HepG2 (cell line): Measurements from ENCODE around the gene STUB1. TPM values are rescaled to one million over a fixed set of nuclear protein-coding genes. Genes with fewer than 3 reads are reported as not detected.
A peak's percentile ranks its signal among the peaks of the same experiment; 100 is the strongest.

Source experiments
- ATAC-seq: fragments of 200-7000 bp; cut with Tn5 transposase; 3 replicates; pipeline ENCODE4 v1.9.1; 2020; ENCODE audit warnings: mild to moderate bottlenecking, moderate library complexity
- BruUV-seq: library from RNA; stranded (reverse); fragments of 400-500 nt; replicated peaks from 2 replicates; lab custom pipeline; 2021; lab: Mats Ljungman, UMichigan
- CTCF ChIA-PET: fragments of 300-600 bp; formaldehyde crosslinking; extraction: SDS; loops from one replicate; lab custom pipeline; 2021; ENCODE audit warnings: low total read pairs, inconsistent platforms, low intra/inter-chr PET ratio; lab: Yijun Ruan, JAX
- POLR2A ChIA-PET: fragments of 350-600 bp; sonication (Branson Sonifier 250); formaldehyde crosslinking; loops from one replicate; lab custom pipeline; 2020; ENCODE audit warnings: antibody characterized with exemption, inconsistent platforms; lab: Yijun Ruan, JAX
- DNase-seq: peaks from one replicate; pipeline ENCODE4 v3.0.0-alpha.2; 2015; ENCODE audit warnings: low spot score
- FAIRE-seq: peaks from 3 replicates; lab custom pipeline; 2011; peaks lifted over from hg19 to GRCh38; lab: Jason Lieb, UNC
- H2AFZ ChIP-seq: one replicate; pipeline ENCODE4 v1.6.1; 2011; ENCODE audit warnings: low read length, inconsistent platforms
- H3K27ac ChIP-seq: fragments of 300-600 bp; 3 replicates; pipeline ENCODE4 v1.8.0; 2011; ENCODE audit warnings: mixed run types, mild to moderate bottlenecking, mixed read lengths, low read length, inconsistent platforms; ENCODE audit not compliant: insufficient read depth; ENCODE audit errors: extremely low read length
- H3K27me3 ChIP-seq, 2 experiments: fragments of 200-600 bp in 1 of 2; 2 replicates in 1 of 2; 3 replicates in 1 of 2; pipeline versions ENCODE4 v1.6.0 to v1.8.0; 2011; ENCODE audit warnings: low read length in 2 of 2, mild to moderate bottlenecking in 2 of 2, moderate library complexity in 2 of 2, inconsistent platforms in 1 of 2; ENCODE audit not compliant: insufficient read depth in 2 of 2, control insufficient read depth in 1 of 2
- H3K36me3 ChIP-seq, 2 experiments: fragments of 200-600 bp in 1 of 2; replicated peaks in 1 of 2; 2 replicates in 1 of 2; 3 replicates in 1 of 2; pipeline versions ENCODE4 v1.5.1 to v1.8.0; 2011; ENCODE audit warnings: low read length in 2 of 2, inconsistent platforms in 1 of 2; ENCODE audit not compliant: insufficient read depth in 2 of 2, control insufficient read depth in 1 of 2
- H3K4me1 ChIP-seq: 2 replicates; pipeline ENCODE4 v1.5.1; 2012; ENCODE audit warnings: low read length, inconsistent platforms; ENCODE audit not compliant: insufficient read depth
- H3K4me2 ChIP-seq: 2 replicates; pipeline ENCODE4 v1.6.0; 2011; ENCODE audit warnings: low read depth, low read length, inconsistent platforms
- H3K4me3 ChIP-seq, 3 experiments: fragments of 200-600 bp in 1 of 3; sonication (generic), shearing (Covaris generic) in 1 of 3; replicated peaks in 1 of 3; 2 replicates each; pipeline ENCODE4 v1.5.1; 2011 to 2016; ENCODE audit warnings: low read length in 3 of 3, inconsistent platforms in 2 of 3, low read depth in 2 of 3, mild to moderate bottlenecking in 2 of 3, control low read depth in 1 of 3, mixed read lengths in 1 of 3; ENCODE audit not compliant: insufficient read depth in 1 of 3
- H3K79me2 ChIP-seq: one replicate; pipeline ENCODE4 v1.6.1; 2011; ENCODE audit warnings: low read length, inconsistent platforms; ENCODE audit not compliant: insufficient read depth
- H3K9ac ChIP-seq: 2 replicates; pipeline ENCODE4 v1.6.0; 2011; ENCODE audit warnings: mild to moderate bottlenecking, low read depth, low read length, inconsistent platforms; ENCODE audit not compliant: insufficient read depth
- H3K9me3 ChIP-seq: 2 replicates; pipeline ENCODE4 v1.5.1; 2012; ENCODE audit warnings: mild to moderate bottlenecking, low read length
- H4K20me1 ChIP-seq: 2 replicates; pipeline ENCODE4 v1.6.0; 2011; ENCODE audit warnings: inconsistent platforms, mild to moderate bottlenecking, low read length, moderate library complexity; ENCODE audit not compliant: insufficient read depth
- AGO2 ChIP-seq: fragments of 200-400 bp; formaldehyde crosslinking; optimal IDR thresholded peaks from 2 replicates; pipeline ENCODE3; 2017; ENCODE audit warnings: mild to moderate bottlenecking, low read depth, low read length, moderate library complexity
- HMG20B ChIP-seq: conservative IDR thresholded peaks from 2 replicates; pipeline ENCODE4 v1.6.1; 2016; ENCODE audit warnings: missing genetic modification reagents, missing compliant biosample characterization
- HOXA3 ChIP-seq: sonication (generic); formaldehyde crosslinking; IDR thresholded peaks from 2 replicates; pipeline ENCODE4 v1.5.0; 2020; ENCODE audit warnings: missing genetic modification reagents
- POLR2A ChIP-seq, 2 experiments: IDR thresholded peaks; 2 replicates each; pipeline ENCODE4 v1.6.1; 2011; ENCODE audit warnings: low read depth in 2 of 2, low read length in 2 of 2, mild to moderate bottlenecking in 1 of 2, moderate library complexity in 1 of 2; ENCODE audit not compliant: insufficient read depth in 1 of 2
- POLR2G ChIP-seq: fragments of 200-400 bp; formaldehyde crosslinking; IDR thresholded peaks from 2 replicates; pipeline ENCODE4 v1.6.1; 2018; ENCODE audit warnings: mild to moderate bottlenecking, low read depth, low read length, moderate library complexity
- PRMT3 ChIP-seq: sonication (generic); formaldehyde crosslinking; IDR thresholded peaks from 2 replicates; pipeline ENCODE4 v1.8.1; 2022; ENCODE audit warnings: low read depth, mild to moderate bottlenecking, moderate library complexity, missing genetic modification reagents, borderline replicate concordance
- WGBS: methylation state at CpG from one replicate; pipeline ENCODE4 v1.1.6; 2017; ENCODE audit warnings: low lambda C conversion rate; 5-methylcytosine and 5-hydroxymethylcytosine counted together
- in situ Hi-C: cut with HindIII; loops from 2 replicates; pipeline ENCODE4 v1.10.0; 2017; ENCODE audit warnings: low pct_unique_long_range_greater_than_20kb; ENCODE audit not compliant: extremely low pct_ligation_motif_present
- intact Hi-C: fragments of 100-400 bp; cut with micrococcal nuclease; formaldehyde crosslinking; loops from one replicate; pipeline ENCODE4 v1.10.0; 2022; ENCODE audit not compliant: unreplicated experiment
- polyA plus RNA-seq, 8 experiments: library from polyadenylated mRNA; depleted of rRNA in 3 of 8; stranded (reverse) in 7 of 8; unstranded in 1 of 8; fragments of >200 nt; fragmentation: Illumina TruSeq in 4 of 8; extraction: Trizol in 4 of 8; gene quantifications; 2 replicates each; pipeline versions ENCODE4 v1.2.1 to v1.2.3, GENCODE V29; 2011 to 2016; ENCODE audit warnings: low read depth in 4 of 8, missing spikeins in 1 of 8, mixed read lengths in 1 of 8; ENCODE audit not compliant: insufficient read depth in 1 of 8
- total RNA-seq, 5 experiments: library from RNA; depleted of rRNA; stranded (reverse); fragments of >200 nt; fragmentation: Illumina TruSeq; extraction: Trizol; gene quantifications; 2 replicates each; pipeline ENCODE4 v1.2.3, GENCODE V29; 2016; ENCODE audit warnings: low read depth in 1 of 5

STUB1 gene
- total and polyA plus RNA-seq, 2 of the 13 experiments (the other 11 are each of a cell fraction or from before 2014, with no cell fraction given) = 52.9 to 78.2 TPM

GRCh38 chr16:682493-683395 is 2.5 kb downstream of the STUB1 start:
- peaks cover 11 to 20% of the 10 kb centered on the region in 2 experiments; a peak in 4 of 5 replicates for H3K36me3 ChIP-seq
- H3K4me3 ChIP-seq = no peak overlapping the region
- TF ChIP-seq POLR2A (IDR thresholded peaks at IDR 0.05; ENCODE audit: insufficient read depth in 1 of 2, low read depth in 2 of 2, low read length in 2 of 2) (peak in 1 of 2 experiments; percentile 28; a peak in 1 of 4 replicates), AGO2 (peak; percentile 7), PRMT3 (CRISPR knock-in tag) (no peak), HOXA3 (CRISPR knock-in tag) (no peak), HMG20B (CRISPR knock-in tag) (no peak), POLR2G (peak; percentile 15; the same call in 1 of the 2 replicates)
- no peak overlapping the region for H3K4me2 ChIP-seq
- intact Hi-C loops = no loop called here
- peaks cover 16% of the 10 kb centered on the region for H3K79me2 ChIP-seq
- ChIA-PET POLR2A (no interaction called here), CTCF (no interaction called here)
- no peak for DNase-seq
- no peak for FAIRE-seq
- no TSS peak for BruUV-seq
- WGBS = 98% methylated on average over 18 of the region's 36 CpGs
- no peak overlapping the region for H2AFZ ChIP-seq
- peaks cover 27% of the 10 kb centered on the region for H3K4me1 ChIP-seq
- ATAC-seq = no peak
- H3K27me3 ChIP-seq = no peaks in the 10 kb centered on the region; a peak in 1 of 5 replicates
- in situ Hi-C loops = no loop called here
- 0 out of 2 replicates have a peak, but pooled peaks cover 3% of the 10 kb centered on the region for H4K20me1 ChIP-seq
- no peak overlapping the region for H3K27ac ChIP-seq
- no peaks in the 10 kb centered on the region for H3K9me3 ChIP-seq
- no peak overlapping the region for H3K9ac ChIP-seq
